ENCODE data around the gene KRT32. TPM values are rescaled to one million over a fixed set of nuclear protein-coding genes. Genes with fewer than 3 reads are reported as not detected.

KRT32 gene
- total and polyA plus RNA-seq, 4 donors, result not detected

- H3K4me1 ChIP-seq (ENCODE audit: control insufficient read depth, insufficient read depth, low read length), result peaks cover 3% of the 10 kb centered on the region
- no peak overlapping the region for H3K27ac ChIP-seq (ENCODE audit: low read depth, low read length)
- H3K4me3 ChIP-seq (ENCODE audit: low read depth, low read length), result no peak overlapping the region
- WGBS (ENCODE audit: insufficient coverage), result 100% methylated on average over 1 of the region's 2 CpGs
- no peaks in the 10 kb centered on the region for H3K9me3 ChIP-seq (ENCODE audit: control insufficient read depth, insufficient read depth, low read length)
- H3K36me3 ChIP-seq (ENCODE audit: control insufficient read depth, insufficient read depth, low read length), result no peaks in the 10 kb centered on the region
- no peak for DNase-seq (ENCODE audit: low read depth in 4 of 6, low spot score in 6 of 6)
- H3K27me3 ChIP-seq (ENCODE audit: control insufficient read depth, insufficient read depth, low read length), result no peaks in the 10 kb centered on the region
Observed at GRCh38 chr17:41413982-41414381, 53.2 kb downstream of the KRT32 start.

- no peaks in the 10 kb centered on the region for H3K36me3 ChIP-seq (ENCODE audit: control insufficient read depth, insufficient read depth, low read length)
- H3K27ac ChIP-seq (ENCODE audit: low read depth, low read length), result no peak overlapping the region
- no peaks in the 10 kb centered on the region for H3K27me3 ChIP-seq (ENCODE audit: control insufficient read depth, insufficient read depth, low read length)
- no peak overlapping the region for H3K4me3 ChIP-seq (ENCODE audit: low read depth, low read length)
- peak in 1 of 6 donors; percentile 40 for DNase-seq (ENCODE audit: low read depth in 4 of 6, low spot score in 6 of 6)
- no peaks in the 10 kb centered on the region for H3K9me3 ChIP-seq (ENCODE audit: control insufficient read depth, insufficient read depth, low read length)
- 25% methylated on average over 4 of the region's 5 CpGs for WGBS (ENCODE audit: insufficient coverage)
- H3K4me1 ChIP-seq (ENCODE audit: control insufficient read depth, insufficient read depth, low read length), result peaks cover 3% of the 10 kb centered on the region
Observed at GRCh38 chr17:41413353-41413957, 53.7 kb downstream of the KRT32 start.

- Histone ChIP-seq H3K4me1 (ENCODE audit: control insufficient read depth, insufficient read depth, low read length) (no peaks in the 10 kb centered on the region), H3K27ac (ENCODE audit: low read depth, low read length) (no peak overlapping the region), H3K36me3 (ENCODE audit: control insufficient read depth, insufficient read depth, low read length) (no peaks in the 10 kb centered on the region), H3K9me3 (ENCODE audit: control insufficient read depth, insufficient read depth, low read length) (no peaks in the 10 kb centered on the region), H3K27me3 (ENCODE audit: control insufficient read depth, insufficient read depth, low read length) (no peaks in the 10 kb centered on the region), H3K4me3 (ENCODE audit: low read depth, low read length) (no peak overlapping the region)
- WGBS (ENCODE audit: insufficient coverage), result 95% methylated on average over 20 of the region's 20 CpGs
- DNase-seq (ENCODE audit: low read depth in 4 of 6, low spot score in 6 of 6), result no peak
Observed at GRCh38 chr17:41411072-41411840, 55.9 kb downstream of the KRT32 start.

Small RNA genes within 50 kb of the gene (small RNA-seq; reads per million reads assigned to genes)
- 1.9 reads per million, percentile 89 among the genes with 10 or more reads in this experiment for gene RNU2-32P (ENCODE audit: low replicate concordance)

Other genes with a start within 250 kb of the KRT32 start
- gene KRTAP9-2, start 240.7 kb downstream of the KRT32 start, total RNA-seq, result not detected
- gene KRTAP9-2, start 240.7 kb downstream of the KRT32 start, polyA plus RNA-seq (ENCODE audit: insufficient read length in 2 of 2), result not detected
- gene KRTAP9-3, start 234.9 kb downstream of the KRT32 start, total RNA-seq, result not detected
- not detected for gene KRTAP9-3, start 234.9 kb downstream of the KRT32 start, polyA plus RNA-seq (ENCODE audit: insufficient read length in 2 of 2)
- gene KRTAP9-8, start 229.4 kb downstream of the KRT32 start, total RNA-seq, result not detected
- gene KRTAP9-8, start 229.4 kb downstream of the KRT32 start, polyA plus RNA-seq (ENCODE audit: insufficient read length in 2 of 2), result not detected
- not detected for gene KRTAP9-4, start 217.7 kb downstream of the KRT32 start, total RNA-seq
- gene KRTAP9-4, start 217.7 kb downstream of the KRT32 start, polyA plus RNA-seq (ENCODE audit: insufficient read length in 2 of 2), result not detected
- gene KRTAP9-9, start 212.0 kb downstream of the KRT32 start, total RNA-seq, result not detected
- gene KRTAP9-9, start 212.0 kb downstream of the KRT32 start, polyA plus RNA-seq (ENCODE audit: insufficient read length in 2 of 2), result not detected
- gene KRTAP9-6, start 202.0 kb downstream of the KRT32 start, total RNA-seq, result not detected
- gene KRTAP9-6, start 202.0 kb downstream of the KRT32 start, polyA plus RNA-seq (ENCODE audit: insufficient read length in 2 of 2), result under 1 TPM in 1 of 2 donors, not detected in 1; 0.17 TPM
- gene KRTAP9-7, start 191.7 kb downstream of the KRT32 start, total RNA-seq, result not detected
- gene KRTAP9-7, start 191.7 kb downstream of the KRT32 start, polyA plus RNA-seq (ENCODE audit: insufficient read length in 2 of 2), result not detected
- gene KRTAP29-1, start 164.5 kb downstream of the KRT32 start, total RNA-seq, result not detected
- gene KRTAP29-1, start 164.5 kb downstream of the KRT32 start, polyA plus RNA-seq (ENCODE audit: insufficient read length in 2 of 2), result not detected
- gene KRTAP16-1, start 158.1 kb downstream of the KRT32 start, total RNA-seq, result not detected
- not detected for gene KRTAP16-1, start 158.1 kb downstream of the KRT32 start, polyA plus RNA-seq (ENCODE audit: insufficient read length in 2 of 2)
- not detected for gene KRTAP17-1, start 151.7 kb downstream of the KRT32 start, total RNA-seq
- gene KRTAP17-1, start 151.7 kb downstream of the KRT32 start, polyA plus RNA-seq (ENCODE audit: insufficient read length in 2 of 2), result not detected
- not detected for gene KRT33A, start 116.6 kb downstream of the KRT32 start, total RNA-seq
- not detected for gene KRT33A, start 116.6 kb downstream of the KRT32 start, polyA plus RNA-seq (ENCODE audit: insufficient read length in 2 of 2)
- under 1 TPM in 1 of 2 donors, not detected in 1; 0.20 TPM for gene KRT33B, start 97.6 kb downstream of the KRT32 start, total RNA-seq
- under 1 TPM in 1 of 2 donors, not detected in 1; 0.44 TPM for gene KRT33B, start 97.6 kb downstream of the KRT32 start, polyA plus RNA-seq (ENCODE audit: insufficient read length in 2 of 2)
- not detected for gene KRT34, start 85.1 kb downstream of the KRT32 start, total RNA-seq
- gene KRT34, start 85.1 kb downstream of the KRT32 start, polyA plus RNA-seq (ENCODE audit: insufficient read length in 2 of 2), result not detected
- gene KRT31, start 69.8 kb downstream of the KRT32 start, total RNA-seq, result under 1 TPM in 1 of 2 donors, not detected in 1; 0.11 TPM
- gene KRT31, start 69.8 kb downstream of the KRT32 start, polyA plus RNA-seq (ENCODE audit: insufficient read length in 2 of 2), result under 1 TPM in 1 of 2 donors, not detected in 1; 0.15 TPM
- not detected for gene KRT37, start 42.8 kb downstream of the KRT32 start, total RNA-seq
- not detected for gene KRT37, start 42.8 kb downstream of the KRT32 start, polyA plus RNA-seq (ENCODE audit: insufficient read length in 2 of 2)
- gene KRT38, start 26.4 kb downstream of the KRT32 start, total RNA-seq, result not detected
- gene KRT38, start 26.4 kb downstream of the KRT32 start, polyA plus RNA-seq (ENCODE audit: insufficient read length in 2 of 2), result not detected
- not detected for gene KRT35, start 13.8 kb upstream of the KRT32 start, total RNA-seq
- not detected for gene KRT35, start 13.8 kb upstream of the KRT32 start, polyA plus RNA-seq (ENCODE audit: insufficient read length in 2 of 2)
- gene KRT36, start 22.5 kb upstream of the KRT32 start, total RNA-seq, result not detected
- not detected for gene KRT36, start 22.5 kb upstream of the KRT32 start, polyA plus RNA-seq (ENCODE audit: insufficient read length in 2 of 2)
- under 1 TPM; 0.30 to 0.83 TPM for gene KRT13, start 38.2 kb upstream of the KRT32 start, total RNA-seq
- not detected for gene KRT13, start 38.2 kb upstream of the KRT32 start, polyA plus RNA-seq (ENCODE audit: insufficient read length in 2 of 2)
- gene KRT15, start 51.5 kb upstream of the KRT32 start, total RNA-seq, result under 1 TPM in 1 of 2 donors, not detected in 1; 0.22 TPM
- gene KRT15, start 51.5 kb upstream of the KRT32 start, polyA plus RNA-seq (ENCODE audit: insufficient read length in 2 of 2), result under 1 TPM; 0.18 to 0.29 TPM
- 10 to 100 TPM in 1 of 2 donors, 1 to 10 TPM in 1; 7.1 to 61.4 TPM for gene KRT19, start 60.9 kb upstream of the KRT32 start, total RNA-seq
- 10 to 100 TPM in 1 of 2 donors, 1 to 10 TPM in 1; 6.3 to 12.9 TPM for gene KRT19, start 60.9 kb upstream of the KRT32 start, polyA plus RNA-seq (ENCODE audit: insufficient read length in 2 of 2)
- gene KRT9, start 104.7 kb upstream of the KRT32 start, total RNA-seq, result not detected
- gene KRT9, start 104.7 kb upstream of the KRT32 start, polyA plus RNA-seq (ENCODE audit: insufficient read length in 2 of 2), result under 1 TPM in 1 of 2 donors, not detected in 1; 0.11 TPM
- 1 to 10 TPM; 1.4 to 4.9 TPM for gene KRT14, start 119.5 kb upstream of the KRT32 start, total RNA-seq
- under 1 TPM; 0.62 to 0.82 TPM for gene KRT14, start 119.5 kb upstream of the KRT32 start, polyA plus RNA-seq (ENCODE audit: insufficient read length in 2 of 2)
- under 1 TPM; 0.20 to 0.61 TPM for gene KRT16, start 145.4 kb upstream of the KRT32 start, total RNA-seq
- gene KRT16, start 145.4 kb upstream of the KRT32 start, polyA plus RNA-seq (ENCODE audit: insufficient read length in 2 of 2), result 1 to 10 TPM; 1.1 to 1.9 TPM
- 1 to 10 TPM in 1 of 2 donors, under 1 TPM in 1; 0.69 to 1.5 TPM for gene KRT17, start 157.2 kb upstream of the KRT32 start, total RNA-seq
- gene KRT17, start 157.2 kb upstream of the KRT32 start, polyA plus RNA-seq (ENCODE audit: insufficient read length in 2 of 2), result under 1 TPM in 1 of 2 donors, not detected in 1; 0.66 TPM
- gene EIF1, start 221.5 kb upstream of the KRT32 start, total RNA-seq, result 100 to 1,000 TPM; 179 to 244 TPM
- 100 to 1,000 TPM; 685 to 689 TPM for gene EIF1, start 221.5 kb upstream of the KRT32 start, polyA plus RNA-seq (ENCODE audit: insufficient read length in 2 of 2)
- not detected for gene GAST, start 244.9 kb upstream of the KRT32 start, total RNA-seq
- gene GAST, start 244.9 kb upstream of the KRT32 start, polyA plus RNA-seq (ENCODE audit: insufficient read length in 2 of 2), result under 1 TPM; 0.47 to 0.57 TPM

Data from spinal cord (tissue), 10 donors.